Measurements from ENCODE around the gene SZT2.

Gene SZT2

GRCh38 chr1:43360616-43361015, 29.1 kb upstream of the SZT2 start:
- DNase-seq (ENCODE audit: low spot score): no peak
- in situ Hi-C loops (cut with MboI; ENCODE audit: low pct_unique_long_range_greater_than_20kb, low sequenced_read_pairs, unreplicated experiment): loop anchor here (25.0 kb wide), 1 partner anchor 123 kb away; no protein-coding TSS in a partner anchor
- TF ChIP-seq CTCF (IDR thresholded peaks at IDR 0.05; ENCODE audit: extremely low read depth, insufficient read depth, missing control alignments): no peak

- no peak for DNase-seq (ENCODE audit: low spot score)
- in situ Hi-C loops (cut with MboI; ENCODE audit: low pct_unique_long_range_greater_than_20kb, low sequenced_read_pairs, unreplicated experiment): loop anchor here (25.0 kb wide), 1 partner anchor 126 kb away; no protein-coding TSS in a partner anchor
- TF ChIP-seq CTCF (IDR thresholded peaks at IDR 0.05; ENCODE audit: extremely low read depth, insufficient read depth, missing control alignments): no peak
These were observed 26.3 kb upstream of the SZT2 start for GRCh38 chr1:43363283-43363934.

- DNase-seq (ENCODE audit: low spot score): no peak
- in situ Hi-C loops (cut with MboI; ENCODE audit: low pct_unique_long_range_greater_than_20kb, low sequenced_read_pairs, unreplicated experiment): loop anchor here (25.0 kb wide), 1 partner anchor 127 kb away; no protein-coding TSS in a partner anchor
- TF ChIP-seq CTCF (IDR thresholded peaks at IDR 0.05; ENCODE audit: extremely low read depth, insufficient read depth, missing control alignments): no peak
These were observed 25.7 kb upstream of the SZT2 start for GRCh38 chr1:43363935-43364525.

- no peak for TF ChIP-seq CTCF (IDR thresholded peaks at IDR 0.05; ENCODE audit: extremely low read depth, insufficient read depth, missing control alignments)
- in situ Hi-C loops (cut with MboI; ENCODE audit: low pct_unique_long_range_greater_than_20kb, low sequenced_read_pairs, unreplicated experiment): loop anchor here (25.0 kb wide), 1 partner anchor 128 kb away; no protein-coding TSS in a partner anchor
- DNase-seq (ENCODE audit: low spot score): no peak
These were observed 24.0 kb upstream of the SZT2 start for GRCh38 chr1:43365678-43366077.

GRCh38 chr1:43366179-43366578, 23.5 kb upstream of the SZT2 start:
- no peak for TF ChIP-seq CTCF (IDR thresholded peaks at IDR 0.05; ENCODE audit: extremely low read depth, insufficient read depth, missing control alignments)
- DNase-seq (ENCODE audit: low spot score): no peak
- in situ Hi-C loops (cut with MboI; ENCODE audit: low pct_unique_long_range_greater_than_20kb, low sequenced_read_pairs, unreplicated experiment): loop anchor here (25.0 kb wide), 1 partner anchor 129 kb away; no protein-coding TSS in a partner anchor

- no peak for DNase-seq (ENCODE audit: low spot score)
- in situ Hi-C loops (cut with MboI; ENCODE audit: low pct_unique_long_range_greater_than_20kb, low sequenced_read_pairs, unreplicated experiment): loop anchor here (25.0 kb wide), 1 partner anchor 129 kb away; no protein-coding TSS in a partner anchor
- TF ChIP-seq CTCF (IDR thresholded peaks at IDR 0.05; ENCODE audit: extremely low read depth, insufficient read depth, missing control alignments): no peak
These were observed 23.1 kb upstream of the SZT2 start for GRCh38 chr1:43366601-43367025.
